HepG2 (cell line): Measurements from ENCODE around the gene TOP1. TPM values are rescaled to one million over a fixed set of nuclear protein-coding genes. Genes with fewer than 3 reads are reported as not detected.

Experiments
- BHLHE40 ChIP-seq: IDR thresholded peaks from 2 replicates; pipeline ENCODE4 v1.6.1; 2011; ENCODE audit warnings: low read length, improper control_type of control experiment
- KDM5A ChIP-seq: fragments of 200-600 bp; sonication (generic); IDR thresholded peaks from 2 replicates; pipeline ENCODE4 v1.7.0; 2018; ENCODE audit warnings: antibody characterized with exemption, mild to moderate bottlenecking, low read length, borderline replicate concordance
- MIXL1 ChIP-seq: IDR thresholded peaks from 2 replicates; pipeline ENCODE4 v1.6.1; 2016
- MXI1 ChIP-seq: IDR thresholded peaks from 3 replicates; pipeline ENCODE4 v1.6.1; 2012; ENCODE audit warnings: low read depth, low read length, inconsistent platforms, borderline replicate concordance
- NR2F6 ChIP-seq, 2 experiments: IDR thresholded peaks; 2 replicates each; pipeline ENCODE4 v1.6.1; 2016; ENCODE audit warnings: antibody characterized with exemption in 1 of 2, mild to moderate bottlenecking in 1 of 2
- ZIK1 ChIP-seq: sonication (generic); formaldehyde crosslinking; IDR thresholded peaks from 2 replicates; pipeline ENCODE4 v1.5.0; 2020; ENCODE audit warnings: mild to moderate bottlenecking, low read depth, missing genetic modification reagents, borderline replicate concordance
- ZNF44 ChIP-seq: sonication (generic); formaldehyde crosslinking; IDR thresholded peaks from 2 replicates; pipeline ENCODE4 v1.5.1; 2020; ENCODE audit warnings: mild to moderate bottlenecking, missing genetic modification reagents
- ZNF451 ChIP-seq: sonication (generic); formaldehyde crosslinking; IDR thresholded peaks from 2 replicates; pipeline ENCODE4 v1.5.0; 2020; ENCODE audit warnings: mild to moderate bottlenecking, missing genetic modification reagents
- ZSCAN25 ChIP-seq: sonication (generic); formaldehyde crosslinking; IDR thresholded peaks from 2 replicates; pipeline ENCODE4 v1.8.0; 2022; ENCODE audit warnings: mild to moderate bottlenecking, missing genetic modification reagents
- polyA plus RNA-seq, 8 experiments: library from polyadenylated mRNA; depleted of rRNA in 3 of 8; stranded (reverse) in 7 of 8; unstranded in 1 of 8; fragments of >200 nt; fragmentation: Illumina TruSeq in 4 of 8; extraction: Trizol in 4 of 8; gene quantifications; 2 replicates each; pipeline versions ENCODE4 v1.2.1 to v1.2.3, GENCODE V29; 2011 to 2016; ENCODE audit warnings: low read depth in 4 of 8, missing spikeins in 1 of 8, mixed read lengths in 1 of 8; ENCODE audit not compliant: insufficient read depth in 1 of 8
- total RNA-seq, 5 experiments: library from RNA; depleted of rRNA; stranded (reverse); fragments of >200 nt; fragmentation: Illumina TruSeq; extraction: Trizol; gene quantifications; 2 replicates each; pipeline ENCODE4 v1.2.3, GENCODE V29; 2016; ENCODE audit warnings: low read depth in 1 of 5
- TF ChIP-seq, protein P1 (sequence below): sonication (generic); formaldehyde crosslinking; IDR thresholded peaks from 2 replicates; pipeline ENCODE4 v1.5.0; 2020; ENCODE audit warnings: mild to moderate bottlenecking, missing genetic modification reagents, borderline replicate concordance
- TF ChIP-seq, protein P2 (sequence below): sonication (generic); formaldehyde crosslinking; IDR thresholded peaks from 2 replicates; pipeline ENCODE4 v1.5.0; 2020; ENCODE audit warnings: mild to moderate bottlenecking, missing genetic modification reagents, moderate library complexity
- TF ChIP-seq, protein P3 (sequence below): sonication (generic); formaldehyde crosslinking; IDR thresholded peaks from 2 replicates; pipeline ENCODE4 v1.4.0; 2020; ENCODE audit warnings: missing genetic modification reagents
- TF ChIP-seq, protein P4 (sequence below): sonication (generic); formaldehyde crosslinking; IDR thresholded peaks from 2 replicates; pipeline ENCODE4; 2020; ENCODE audit warnings: missing genetic modification reagents, mild to moderate bottlenecking, borderline replicate concordance
- TF ChIP-seq, protein P5 (sequence below): sonication (generic); formaldehyde crosslinking; IDR thresholded peaks from 2 replicates; pipeline ENCODE4 v1.4.0; 2020; ENCODE audit warnings: missing genetic modification reagents

TOP1 gene
- total and polyA plus RNA-seq, 2 of the 13 experiments (the other 11 are each of a cell fraction or from before 2014, with no cell fraction given): 10.2 to 19.4 TPM

DNA sequence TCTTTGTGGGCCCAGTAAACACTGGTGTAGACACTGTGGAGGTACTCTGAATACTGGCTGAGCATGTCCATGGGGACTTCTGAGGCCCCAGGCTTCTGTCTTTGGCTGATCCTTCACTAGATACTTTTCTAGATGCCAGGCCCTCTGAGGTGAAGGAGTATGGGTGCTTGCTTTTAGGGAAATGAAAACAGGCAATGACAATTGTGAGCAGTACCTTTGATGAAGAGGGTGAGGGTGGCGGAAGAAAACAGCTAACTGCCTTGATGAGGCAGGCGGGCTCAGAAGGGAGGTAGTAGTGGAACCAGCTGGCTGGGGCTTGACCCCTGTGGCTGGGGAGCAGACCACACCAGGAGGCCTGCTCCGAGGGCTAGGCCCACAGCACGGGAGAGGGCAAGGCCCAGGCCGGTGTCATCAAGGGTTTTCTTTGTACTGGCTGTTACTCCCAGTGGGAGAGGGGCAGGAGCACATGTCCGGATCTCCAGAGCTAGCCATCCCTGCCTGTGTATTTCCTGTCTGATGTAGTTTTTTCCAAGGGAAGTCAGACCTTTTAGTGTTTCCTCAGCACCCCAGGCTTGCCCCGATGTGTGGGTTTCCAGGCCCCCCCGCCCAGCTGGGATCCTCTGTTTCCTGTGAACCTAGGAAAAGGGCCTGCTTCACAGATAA lies 112.7 kb downstream of the TOP1 start (continued):
- TF ChIP-seq, protein P1, sequence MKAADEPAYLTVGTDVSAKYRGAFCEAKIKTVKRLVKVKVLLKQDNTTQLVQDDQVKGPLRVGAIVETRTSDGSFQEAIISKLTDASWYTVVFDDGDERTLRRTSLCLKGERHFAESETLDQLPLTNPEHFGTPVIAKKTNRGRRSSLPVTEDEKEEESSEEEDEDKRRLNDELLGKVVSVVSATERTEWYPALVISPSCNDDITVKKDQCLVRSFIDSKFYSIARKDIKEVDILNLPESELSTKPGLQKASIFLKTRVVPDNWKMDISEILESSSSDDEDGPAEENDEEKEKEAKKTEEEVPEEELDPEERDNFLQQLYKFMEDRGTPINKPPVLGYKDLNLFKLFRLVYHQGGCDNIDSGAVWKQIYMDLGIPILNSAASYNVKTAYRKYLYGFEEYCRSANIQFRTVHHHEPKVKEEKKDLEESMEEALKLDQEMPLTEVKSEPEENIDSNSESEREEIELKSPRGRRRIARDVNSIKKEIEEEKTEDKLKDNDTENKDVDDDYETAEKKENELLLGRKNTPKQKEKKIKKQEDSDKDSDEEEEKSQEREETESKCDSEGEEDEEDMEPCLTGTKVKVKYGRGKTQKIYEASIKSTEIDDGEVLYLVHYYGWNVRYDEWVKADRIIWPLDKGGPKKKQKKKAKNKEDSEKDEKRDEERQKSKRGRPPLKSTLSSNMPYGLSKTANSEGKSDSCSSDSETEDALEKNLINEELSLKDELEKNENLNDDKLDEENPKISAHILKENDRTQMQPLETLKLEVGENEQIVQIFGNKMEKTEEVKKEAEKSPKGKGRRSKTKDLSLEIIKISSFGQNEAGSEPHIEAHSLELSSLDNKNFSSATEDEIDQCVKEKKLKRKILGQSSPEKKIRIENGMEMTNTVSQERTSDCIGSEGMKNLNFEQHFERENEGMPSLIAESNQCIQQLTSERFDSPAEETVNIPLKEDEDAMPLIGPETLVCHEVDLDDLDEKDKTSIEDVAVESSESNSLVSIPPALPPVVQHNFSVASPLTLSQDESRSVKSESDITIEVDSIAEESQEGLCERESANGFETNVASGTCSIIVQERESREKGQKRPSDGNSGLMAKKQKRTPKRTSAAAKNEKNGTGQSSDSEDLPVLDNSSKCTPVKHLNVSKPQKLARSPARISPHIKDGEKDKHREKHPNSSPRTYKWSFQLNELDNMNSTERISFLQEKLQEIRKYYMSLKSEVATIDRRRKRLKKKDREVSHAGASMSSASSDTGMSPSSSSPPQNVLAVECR (CRISPR knock-in tag): no peak; the same call in 1 of the 2 replicates
- TF ChIP-seq ZSCAN25 (CRISPR knock-in tag) (0 out of 2 replicates have a peak, but pooled peaks have one; percentile 36), BHLHE40 (0 out of 2 replicates have a peak, but pooled peaks have one; percentile 36), MXI1 (0 out of 3 replicates have a peak, but pooled peaks have one; percentile 34), NR2F6 (IDR thresholded peaks at IDR 0.05) (peak; percentile 55), NR2F6 (CRISPR knock-in tag; IDR thresholded peaks at IDR 0.05) (peak; percentile 34; the same call in 1 of the 2 replicates), MIXL1 (CRISPR knock-in tag) (no peak), ZNF451 (CRISPR knock-in tag) (no peak), ZIK1 (CRISPR knock-in tag) (no peak), KDM5A (no peak), ZNF44 (no peak)
- TF ChIP-seq, protein P2, sequence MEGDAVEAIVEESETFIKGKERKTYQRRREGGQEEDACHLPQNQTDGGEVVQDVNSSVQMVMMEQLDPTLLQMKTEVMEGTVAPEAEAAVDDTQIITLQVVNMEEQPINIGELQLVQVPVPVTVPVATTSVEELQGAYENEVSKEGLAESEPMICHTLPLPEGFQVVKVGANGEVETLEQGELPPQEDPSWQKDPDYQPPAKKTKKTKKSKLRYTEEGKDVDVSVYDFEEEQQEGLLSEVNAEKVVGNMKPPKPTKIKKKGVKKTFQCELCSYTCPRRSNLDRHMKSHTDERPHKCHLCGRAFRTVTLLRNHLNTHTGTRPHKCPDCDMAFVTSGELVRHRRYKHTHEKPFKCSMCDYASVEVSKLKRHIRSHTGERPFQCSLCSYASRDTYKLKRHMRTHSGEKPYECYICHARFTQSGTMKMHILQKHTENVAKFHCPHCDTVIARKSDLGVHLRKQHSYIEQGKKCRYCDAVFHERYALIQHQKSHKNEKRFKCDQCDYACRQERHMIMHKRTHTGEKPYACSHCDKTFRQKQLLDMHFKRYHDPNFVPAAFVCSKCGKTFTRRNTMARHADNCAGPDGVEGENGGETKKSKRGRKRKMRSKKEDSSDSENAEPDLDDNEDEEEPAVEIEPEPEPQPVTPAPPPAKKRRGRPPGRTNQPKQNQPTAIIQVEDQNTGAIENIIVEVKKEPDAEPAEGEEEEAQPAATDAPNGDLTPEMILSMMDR (CRISPR knock-in tag): peak; percentile 7; the same call in 1 of the 2 replicates
- TF ChIP-seq, protein P3, sequence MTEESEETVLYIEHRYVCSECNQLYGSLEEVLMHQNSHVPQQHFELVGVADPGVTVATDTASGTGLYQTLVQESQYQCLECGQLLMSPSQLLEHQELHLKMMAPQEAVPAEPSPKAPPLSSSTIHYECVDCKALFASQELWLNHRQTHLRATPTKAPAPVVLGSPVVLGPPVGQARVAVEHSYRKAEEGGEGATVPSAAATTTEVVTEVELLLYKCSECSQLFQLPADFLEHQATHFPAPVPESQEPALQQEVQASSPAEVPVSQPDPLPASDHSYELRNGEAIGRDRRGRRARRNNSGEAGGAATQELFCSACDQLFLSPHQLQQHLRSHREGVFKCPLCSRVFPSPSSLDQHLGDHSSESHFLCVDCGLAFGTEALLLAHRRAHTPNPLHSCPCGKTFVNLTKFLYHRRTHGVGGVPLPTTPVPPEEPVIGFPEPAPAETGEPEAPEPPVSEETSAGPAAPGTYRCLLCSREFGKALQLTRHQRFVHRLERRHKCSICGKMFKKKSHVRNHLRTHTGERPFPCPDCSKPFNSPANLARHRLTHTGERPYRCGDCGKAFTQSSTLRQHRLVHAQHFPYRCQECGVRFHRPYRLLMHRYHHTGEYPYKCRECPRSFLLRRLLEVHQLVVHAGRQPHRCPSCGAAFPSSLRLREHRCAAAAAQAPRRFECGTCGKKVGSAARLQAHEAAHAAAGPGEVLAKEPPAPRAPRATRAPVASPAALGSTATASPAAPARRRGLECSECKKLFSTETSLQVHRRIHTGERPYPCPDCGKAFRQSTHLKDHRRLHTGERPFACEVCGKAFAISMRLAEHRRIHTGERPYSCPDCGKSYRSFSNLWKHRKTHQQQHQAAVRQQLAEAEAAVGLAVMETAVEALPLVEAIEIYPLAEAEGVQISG (CRISPR knock-in tag): peak; percentile 7; the same call in 1 of the 2 replicates
- TF ChIP-seq, protein P4, sequence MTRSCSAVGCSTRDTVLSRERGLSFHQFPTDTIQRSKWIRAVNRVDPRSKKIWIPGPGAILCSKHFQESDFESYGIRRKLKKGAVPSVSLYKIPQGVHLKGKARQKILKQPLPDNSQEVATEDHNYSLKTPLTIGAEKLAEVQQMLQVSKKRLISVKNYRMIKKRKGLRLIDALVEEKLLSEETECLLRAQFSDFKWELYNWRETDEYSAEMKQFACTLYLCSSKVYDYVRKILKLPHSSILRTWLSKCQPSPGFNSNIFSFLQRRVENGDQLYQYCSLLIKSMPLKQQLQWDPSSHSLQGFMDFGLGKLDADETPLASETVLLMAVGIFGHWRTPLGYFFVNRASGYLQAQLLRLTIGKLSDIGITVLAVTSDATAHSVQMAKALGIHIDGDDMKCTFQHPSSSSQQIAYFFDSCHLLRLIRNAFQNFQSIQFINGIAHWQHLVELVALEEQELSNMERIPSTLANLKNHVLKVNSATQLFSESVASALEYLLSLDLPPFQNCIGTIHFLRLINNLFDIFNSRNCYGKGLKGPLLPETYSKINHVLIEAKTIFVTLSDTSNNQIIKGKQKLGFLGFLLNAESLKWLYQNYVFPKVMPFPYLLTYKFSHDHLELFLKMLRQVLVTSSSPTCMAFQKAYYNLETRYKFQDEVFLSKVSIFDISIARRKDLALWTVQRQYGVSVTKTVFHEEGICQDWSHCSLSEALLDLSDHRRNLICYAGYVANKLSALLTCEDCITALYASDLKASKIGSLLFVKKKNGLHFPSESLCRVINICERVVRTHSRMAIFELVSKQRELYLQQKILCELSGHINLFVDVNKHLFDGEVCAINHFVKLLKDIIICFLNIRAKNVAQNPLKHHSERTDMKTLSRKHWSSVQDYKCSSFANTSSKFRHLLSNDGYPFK (CRISPR knock-in tag): peak; percentile 50; the same call in 1 of the 2 replicates
- TF ChIP-seq, protein P5, sequence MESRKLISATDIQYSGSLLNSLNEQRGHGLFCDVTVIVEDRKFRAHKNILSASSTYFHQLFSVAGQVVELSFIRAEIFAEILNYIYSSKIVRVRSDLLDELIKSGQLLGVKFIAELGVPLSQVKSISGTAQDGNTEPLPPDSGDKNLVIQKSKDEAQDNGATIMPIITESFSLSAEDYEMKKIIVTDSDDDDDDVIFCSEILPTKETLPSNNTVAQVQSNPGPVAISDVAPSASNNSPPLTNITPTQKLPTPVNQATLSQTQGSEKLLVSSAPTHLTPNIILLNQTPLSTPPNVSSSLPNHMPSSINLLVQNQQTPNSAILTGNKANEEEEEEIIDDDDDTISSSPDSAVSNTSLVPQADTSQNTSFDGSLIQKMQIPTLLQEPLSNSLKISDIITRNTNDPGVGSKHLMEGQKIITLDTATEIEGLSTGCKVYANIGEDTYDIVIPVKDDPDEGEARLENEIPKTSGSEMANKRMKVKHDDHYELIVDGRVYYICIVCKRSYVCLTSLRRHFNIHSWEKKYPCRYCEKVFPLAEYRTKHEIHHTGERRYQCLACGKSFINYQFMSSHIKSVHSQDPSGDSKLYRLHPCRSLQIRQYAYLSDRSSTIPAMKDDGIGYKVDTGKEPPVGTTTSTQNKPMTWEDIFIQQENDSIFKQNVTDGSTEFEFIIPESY: 0 out of 2 replicates have a peak, but pooled peaks have one; percentile 13
